ENCODE measurements around the gene PMVK.

PMVK gene

DNA sequence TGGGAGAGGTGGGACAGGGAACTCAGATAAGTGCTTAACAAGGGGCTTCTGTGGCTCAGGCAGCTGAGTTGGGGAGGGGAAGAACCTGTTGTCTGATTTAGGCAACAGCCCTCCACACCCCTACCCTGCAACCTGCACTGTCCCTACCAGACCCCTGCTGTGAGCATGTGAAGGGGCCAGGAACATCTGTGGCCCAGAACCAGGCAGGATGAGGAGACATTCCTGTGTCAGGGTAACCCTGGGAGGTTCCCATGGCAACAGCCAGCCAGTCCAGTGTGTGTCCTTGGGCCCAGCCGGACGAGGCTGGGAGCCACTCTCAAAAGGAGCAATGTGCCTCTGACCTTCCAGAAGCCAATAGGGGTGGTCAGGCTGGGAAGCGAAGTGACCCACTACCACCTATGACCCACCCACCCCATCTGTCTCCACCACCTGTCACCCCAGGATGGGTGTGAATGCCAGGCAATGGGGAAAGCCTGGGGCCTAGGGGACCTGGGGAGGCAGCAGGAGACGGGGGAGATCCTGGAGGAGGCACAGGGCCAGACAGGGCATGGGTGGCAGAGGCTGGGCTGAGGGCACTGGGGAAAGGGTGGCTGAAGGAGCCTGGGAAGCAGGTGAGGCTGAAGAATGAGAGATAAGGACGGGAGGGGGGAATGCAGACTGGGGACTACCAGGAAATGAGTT, 5.0 kb upstream of the PMVK start:
- Histone ChIP-seq H3K4me3 (replicated peaks; ENCODE audit: low read depth, low read length) (peak overlapping the region; percentile 71), H3K27me3 (replicated peaks; ENCODE audit: control insufficient read depth, insufficient read depth, low read length) (no peaks in the 10 kb centered on the region), H3K36me3 (ENCODE audit: control insufficient read depth, insufficient read depth, low read length) (peaks cover 8% of the 10 kb centered on the region)
- TF ChIP-seq CTCF (IDR thresholded peaks at IDR 0.05; ENCODE audit: insufficient read depth, low read length, poor library complexity, severe bottlenecking) = no peak
- peak; percentile 43 for DNase-seq (ENCODE audit: extremely low read depth, insufficient read length)

GRCh38 chr1:154940651-154941194, 4.2 kb upstream of the PMVK start:
- Histone ChIP-seq H3K27me3 (replicated peaks; ENCODE audit: control insufficient read depth, insufficient read depth, low read length) (no peaks in the 10 kb centered on the region), H3K36me3 (ENCODE audit: control insufficient read depth, insufficient read depth, low read length) (peaks cover 2% of the 10 kb centered on the region), H3K4me3 (replicated peaks; ENCODE audit: low read depth, low read length) (peak overlapping the region; percentile 71)
- TF ChIP-seq CTCF (IDR thresholded peaks at IDR 0.05; ENCODE audit: insufficient read depth, low read length, poor library complexity, severe bottlenecking) = no peak
- peak; percentile 59 for DNase-seq (ENCODE audit: extremely low read depth, insufficient read length)

GRCh38 chr1:154940213-154940560, 3.7 kb upstream of the PMVK start:
- H3K27me3 ChIP-seq (replicated peaks; ENCODE audit: control insufficient read depth, insufficient read depth, low read length) = no peaks in the 10 kb centered on the region
- no peak for TF ChIP-seq CTCF (IDR thresholded peaks at IDR 0.05; ENCODE audit: insufficient read depth, low read length, poor library complexity, severe bottlenecking)
- no peak for DNase-seq (ENCODE audit: extremely low read depth, insufficient read length)
- H3K36me3 ChIP-seq (ENCODE audit: control insufficient read depth, insufficient read depth, low read length) = no peaks in the 10 kb centered on the region
- H3K4me3 ChIP-seq (replicated peaks; ENCODE audit: low read depth, low read length) = peak overlapping the region; percentile 71

DNA sequence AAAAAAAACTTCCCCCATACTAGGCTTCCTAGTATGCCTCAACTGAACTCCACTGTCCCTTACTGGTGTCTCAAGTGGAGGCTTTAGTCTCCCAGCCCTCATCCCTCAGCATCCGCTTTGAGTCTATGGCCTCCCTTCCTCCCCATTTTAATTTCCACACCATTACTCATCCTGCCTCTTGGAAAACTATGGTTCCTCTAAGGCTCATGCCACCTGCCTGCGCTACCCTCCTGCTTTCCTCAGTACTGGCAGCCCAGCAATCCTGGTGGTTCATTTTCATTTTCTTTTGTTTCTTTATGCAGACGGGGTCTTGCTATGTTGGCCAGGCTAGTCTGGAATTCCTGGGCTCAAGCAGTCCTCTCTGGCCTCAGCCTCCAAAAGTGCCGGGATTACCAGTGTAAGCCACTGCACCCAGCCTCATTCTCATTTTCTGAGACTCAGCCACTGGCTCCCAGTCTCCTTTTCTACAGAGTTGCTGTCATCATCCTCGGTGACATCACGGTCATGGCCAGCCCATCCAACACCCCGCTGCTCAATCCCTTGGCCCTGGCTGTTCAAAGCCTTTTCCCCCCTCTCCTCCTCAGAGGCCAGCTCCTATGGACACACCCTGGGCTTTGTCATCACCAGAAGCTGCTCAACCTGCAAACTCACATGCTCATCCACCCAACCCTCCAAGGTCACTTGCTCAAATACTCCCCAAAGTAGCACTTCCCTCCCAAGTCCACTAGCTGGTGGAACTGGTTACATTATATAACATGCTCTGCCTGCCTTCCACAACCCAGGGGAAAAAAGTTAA, 2.3 kb upstream of the PMVK start:
- Histone ChIP-seq H3K36me3 (ENCODE audit: control insufficient read depth, insufficient read depth, low read length) (peaks cover 2% of the 10 kb centered on the region; the same call in 1 of the 2 replicates), H3K4me3 (replicated peaks; ENCODE audit: low read depth, low read length) (no peak overlapping the region), H3K27me3 (replicated peaks; ENCODE audit: control insufficient read depth, insufficient read depth, low read length) (no peaks in the 10 kb centered on the region)
- TF ChIP-seq CTCF (IDR thresholded peaks at IDR 0.05; ENCODE audit: insufficient read depth, low read length, poor library complexity, severe bottlenecking) = no peak
- DNase-seq (ENCODE audit: extremely low read depth, insufficient read length) = no peak

DNA sequence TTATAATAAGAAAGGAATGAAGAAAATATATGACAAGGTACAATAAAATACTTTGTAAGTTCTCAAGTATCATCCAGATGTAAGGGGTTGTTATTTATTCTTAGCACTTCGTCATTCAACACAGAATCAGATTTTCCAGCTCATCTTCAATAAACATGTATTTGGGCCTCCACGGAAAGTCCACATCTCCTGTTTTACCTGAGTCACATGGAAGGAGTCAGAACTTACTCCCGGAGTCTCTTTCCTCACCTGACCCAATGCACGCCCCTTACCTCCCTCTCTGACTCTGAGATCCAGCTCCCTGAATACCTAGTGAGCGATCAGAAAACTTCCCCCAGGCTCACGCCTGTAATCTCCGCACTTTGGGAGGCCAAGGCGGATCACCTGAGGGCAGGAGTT, 1.5 kb upstream of the PMVK start:
- no peak for DNase-seq (ENCODE audit: extremely low read depth, insufficient read length)
- Histone ChIP-seq H3K36me3 (ENCODE audit: control insufficient read depth, insufficient read depth, low read length) (peaks cover 2% of the 10 kb centered on the region; the same call in 1 of the 2 replicates), H3K27me3 (replicated peaks; ENCODE audit: control insufficient read depth, insufficient read depth, low read length) (no peaks in the 10 kb centered on the region), H3K4me3 (replicated peaks; ENCODE audit: low read depth, low read length) (peak overlapping the region; percentile 74)
- TF ChIP-seq CTCF (IDR thresholded peaks at IDR 0.05; ENCODE audit: insufficient read depth, low read length, poor library complexity, severe bottlenecking) = no peak
